Liver (tissue), 9 donors: ENCODE data around the gene ABT1. TPM values are rescaled to one million over a fixed set of nuclear protein-coding genes. Genes with fewer than 3 reads are reported as not detected.

Experiments used
- DNase-seq: peaks from one replicate; pipeline ENCODE4 v3.0.0-alpha.2; 2017; ENCODE audit warnings: low spot score
- H3K27ac ChIP-seq, 2 donors: one replicate each; pipeline ENCODE4 v1.7.0; 2013; ENCODE audit warnings: inconsistent platforms in 2 of 2, low read length in 2 of 2, control low read depth in 1 of 2, low read depth in 1 of 2, mild to moderate bottlenecking in 1 of 2
- H3K27me3 ChIP-seq, 4 donors: one replicate each; pipeline versions ENCODE4 v1.6.1 to v1.7.0; 2013; ENCODE audit warnings: low read length in 3 of 4, inconsistent platforms in 1 of 4, mild to moderate bottlenecking in 1 of 4, moderate library complexity in 1 of 4; ENCODE audit not compliant: control insufficient read depth in 4 of 4, insufficient read depth in 4 of 4
- H3K36me3 ChIP-seq, 4 donors: one replicate each; pipeline versions ENCODE4 v1.6.1 to v1.7.0; 2013; ENCODE audit warnings: low read length in 3 of 4, mild to moderate bottlenecking in 3 of 4, low read depth in 1 of 4, moderate library complexity in 1 of 4; ENCODE audit not compliant: control insufficient read depth in 4 of 4, insufficient read depth in 3 of 4
- H3K4me1 ChIP-seq, 4 donors: one replicate each; pipeline versions ENCODE4 v1.6.1 to v1.7.0; 2013; ENCODE audit warnings: low read length in 3 of 4, mild to moderate bottlenecking in 3 of 4, moderate library complexity in 1 of 4; ENCODE audit not compliant: control insufficient read depth in 4 of 4, insufficient read depth in 4 of 4
- H3K4me3 ChIP-seq, 3 donors: one replicate each; pipeline versions ENCODE4 v1.6.1 to v1.7.0; 2013; ENCODE audit warnings: low read length in 3 of 3, control low read depth in 1 of 3, low read depth in 1 of 3, mild to moderate bottlenecking in 1 of 3
- H3K9ac ChIP-seq, 2 donors: one replicate each; pipeline ENCODE4 v1.7.0; 2013; ENCODE audit warnings: low read length in 2 of 2, mild to moderate bottlenecking in 2 of 2, moderate library complexity in 2 of 2, control low read depth in 1 of 2, low read depth in 1 of 2
- H3K9me3 ChIP-seq, 4 donors: one replicate each; pipeline versions ENCODE4 v1.6.1 to v1.7.0; 2013; ENCODE audit warnings: low read length in 3 of 4; ENCODE audit not compliant: control insufficient read depth in 4 of 4
- EGR1 ChIP-seq, 2 donors: IDR thresholded peaks; 2 replicates each; pipeline ENCODE4 v1.6.1; 2016 to 2018; ENCODE audit warnings: antibody characterized with exemption in 2 of 2, low read depth in 2 of 2
- FOXA1 ChIP-seq: IDR thresholded peaks from 2 replicates; pipeline ENCODE4 v1.6.1; 2016; ENCODE audit warnings: antibody characterized with exemption
- GABPA ChIP-seq, 2 donors: IDR thresholded peaks in 1 of 2; conservative IDR thresholded peaks in 1 of 2; 2 replicates each; pipeline ENCODE4 v1.6.1; 2016; ENCODE audit warnings: antibody characterized with exemption in 2 of 2, mild to moderate bottlenecking in 1 of 2, moderate library complexity in 1 of 2
- HNF4A ChIP-seq, 2 donors: conservative IDR thresholded peaks; 2 replicates each; pipeline ENCODE4 v1.6.1; 2016; ENCODE audit warnings: antibody characterized with exemption in 2 of 2, mild to moderate bottlenecking in 2 of 2
- HNF4G ChIP-seq: IDR thresholded peaks from 2 replicates; pipeline ENCODE4 v1.6.1; 2016; ENCODE audit warnings: antibody characterized with exemption
- JUND ChIP-seq, 2 donors: IDR thresholded peaks; 2 replicates each; pipeline ENCODE4 v1.6.1; 2016; ENCODE audit warnings: antibody characterized with exemption in 2 of 2
- NR2F2 ChIP-seq: IDR thresholded peaks from 2 replicates; pipeline ENCODE4 v1.6.1; 2016; ENCODE audit warnings: antibody characterized with exemption
- RAD21 ChIP-seq, 2 donors: IDR thresholded peaks; 2 replicates each; pipeline ENCODE4 v1.6.1; 2016; ENCODE audit warnings: antibody characterized with exemption in 2 of 2, mild to moderate bottlenecking in 2 of 2
- RXRA ChIP-seq, 2 donors: IDR thresholded peaks; 2 replicates each; pipeline ENCODE4 v1.6.1; 2017 to 2018; ENCODE audit warnings: antibody characterized with exemption in 2 of 2, mild to moderate bottlenecking in 1 of 2
- SP1 ChIP-seq: IDR thresholded peaks from 2 replicates; pipeline ENCODE4 v1.6.1; 2018; ENCODE audit warnings: antibody characterized with exemption, mild to moderate bottlenecking
- TAF1 ChIP-seq: conservative IDR thresholded peaks from 2 replicates; pipeline ENCODE4 v1.6.1; 2016; ENCODE audit warnings: antibody characterized with exemption, mild to moderate bottlenecking
- YY1 ChIP-seq: IDR thresholded peaks from 2 replicates; pipeline ENCODE4 v1.6.1; 2016; ENCODE audit warnings: antibody characterized with exemption, mild to moderate bottlenecking
- WGBS: extraction: QIAGEN DNeasy Blood & Tissue Kit; methylation state at CpG from one replicate; pipeline ENCODE4 v1.1.7; 2013; 5-methylcytosine and 5-hydroxymethylcytosine counted together
- polyA plus RNA-seq, 2 donors: library from polyadenylated mRNA; stranded (reverse) in 1 of 2; unstranded in 1 of 2; fragments of 200-250 nt in 1 of 2; fragments of >200 nt in 1 of 2; fragmentation: Nextera tagmentation in 1 of 2; extraction: Ambion mirVana in 1 of 2; gene quantifications; one replicate each; pipeline versions ENCODE4 v1.2.1 to v1.2.3, GENCODE V29; 2013 to 2015
- total RNA-seq, 2 donors: library from RNA; depleted of rRNA; stranded (reverse); fragments of >200 nt; gene quantifications; one replicate each; pipeline ENCODE4 v1.2.3, GENCODE V29; 2014
- TF ChIP-seq, protein P1 (sequence below): fragments of 150-350 bp; IDR thresholded peaks from 2 replicates; pipeline ENCODE4 v1.5.1; 2017; ENCODE audit warnings: improper control_type of control experiment, low read depth, low read length; ENCODE audit not compliant: missing input control
- TF ChIP-seq, protein P2 (sequence below): IDR thresholded peaks from 2 replicates; pipeline ENCODE4 v1.6.1; 2016; ENCODE audit warnings: antibody characterized with exemption, mild to moderate bottlenecking
- TF ChIP-seq, protein P3 (sequence below): IDR thresholded peaks from 2 replicates; pipeline ENCODE4 v1.6.1; 2016; ENCODE audit warnings: antibody characterized with exemption
- TF ChIP-seq, protein P4 (sequence below): IDR thresholded peaks from 2 replicates; pipeline ENCODE4 v1.6.1; 2016; ENCODE audit warnings: antibody characterized with exemption
- donor health status: healthy.
- donor health status: healthy.
- donor health status: healthy.
- donor health status: healthy.
- donor health status: healthy.

The ABT1 gene
- total and polyA plus RNA-seq, 4 donors = 8.3 to 13.0 (median 10.0) TPM

DNA sequence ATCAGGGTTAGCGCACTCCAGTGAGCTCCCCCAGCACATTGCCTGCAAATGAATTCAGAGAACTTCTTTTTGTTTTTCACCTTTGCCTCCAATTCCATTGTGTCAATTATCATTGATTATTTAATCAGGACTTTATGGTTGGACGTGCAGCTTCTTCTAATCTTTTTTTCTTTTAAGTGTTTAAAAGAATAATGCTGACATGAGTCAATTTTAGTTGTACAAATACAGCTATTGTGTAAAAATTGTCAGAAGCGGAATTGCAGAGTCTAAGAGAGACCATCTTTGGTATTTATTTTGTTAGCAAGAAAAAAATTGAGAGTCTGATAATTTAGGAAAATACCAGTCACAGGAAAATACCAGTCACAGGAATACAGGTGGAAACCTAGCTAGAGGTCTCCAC, 5.5 kb downstream of the ABT1 start:
- TF ChIP-seq, protein P1, sequence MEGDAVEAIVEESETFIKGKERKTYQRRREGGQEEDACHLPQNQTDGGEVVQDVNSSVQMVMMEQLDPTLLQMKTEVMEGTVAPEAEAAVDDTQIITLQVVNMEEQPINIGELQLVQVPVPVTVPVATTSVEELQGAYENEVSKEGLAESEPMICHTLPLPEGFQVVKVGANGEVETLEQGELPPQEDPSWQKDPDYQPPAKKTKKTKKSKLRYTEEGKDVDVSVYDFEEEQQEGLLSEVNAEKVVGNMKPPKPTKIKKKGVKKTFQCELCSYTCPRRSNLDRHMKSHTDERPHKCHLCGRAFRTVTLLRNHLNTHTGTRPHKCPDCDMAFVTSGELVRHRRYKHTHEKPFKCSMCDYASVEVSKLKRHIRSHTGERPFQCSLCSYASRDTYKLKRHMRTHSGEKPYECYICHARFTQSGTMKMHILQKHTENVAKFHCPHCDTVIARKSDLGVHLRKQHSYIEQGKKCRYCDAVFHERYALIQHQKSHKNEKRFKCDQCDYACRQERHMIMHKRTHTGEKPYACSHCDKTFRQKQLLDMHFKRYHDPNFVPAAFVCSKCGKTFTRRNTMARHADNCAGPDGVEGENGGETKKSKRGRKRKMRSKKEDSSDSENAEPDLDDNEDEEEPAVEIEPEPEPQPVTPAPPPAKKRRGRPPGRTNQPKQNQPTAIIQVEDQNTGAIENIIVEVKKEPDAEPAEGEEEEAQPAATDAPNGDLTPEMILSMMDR = no peak
- TF ChIP-seq GABPA (IDR thresholded peaks at IDR 0.05 in 1 of 2, conservative IDR thresholded peaks at IDR 0.05 in 1 of 2) = no peak
- no peak for TF ChIP-seq RXRA (IDR thresholded peaks at IDR 0.05)
- TF ChIP-seq NR2F2 = no peak
- TF ChIP-seq, protein P2, sequence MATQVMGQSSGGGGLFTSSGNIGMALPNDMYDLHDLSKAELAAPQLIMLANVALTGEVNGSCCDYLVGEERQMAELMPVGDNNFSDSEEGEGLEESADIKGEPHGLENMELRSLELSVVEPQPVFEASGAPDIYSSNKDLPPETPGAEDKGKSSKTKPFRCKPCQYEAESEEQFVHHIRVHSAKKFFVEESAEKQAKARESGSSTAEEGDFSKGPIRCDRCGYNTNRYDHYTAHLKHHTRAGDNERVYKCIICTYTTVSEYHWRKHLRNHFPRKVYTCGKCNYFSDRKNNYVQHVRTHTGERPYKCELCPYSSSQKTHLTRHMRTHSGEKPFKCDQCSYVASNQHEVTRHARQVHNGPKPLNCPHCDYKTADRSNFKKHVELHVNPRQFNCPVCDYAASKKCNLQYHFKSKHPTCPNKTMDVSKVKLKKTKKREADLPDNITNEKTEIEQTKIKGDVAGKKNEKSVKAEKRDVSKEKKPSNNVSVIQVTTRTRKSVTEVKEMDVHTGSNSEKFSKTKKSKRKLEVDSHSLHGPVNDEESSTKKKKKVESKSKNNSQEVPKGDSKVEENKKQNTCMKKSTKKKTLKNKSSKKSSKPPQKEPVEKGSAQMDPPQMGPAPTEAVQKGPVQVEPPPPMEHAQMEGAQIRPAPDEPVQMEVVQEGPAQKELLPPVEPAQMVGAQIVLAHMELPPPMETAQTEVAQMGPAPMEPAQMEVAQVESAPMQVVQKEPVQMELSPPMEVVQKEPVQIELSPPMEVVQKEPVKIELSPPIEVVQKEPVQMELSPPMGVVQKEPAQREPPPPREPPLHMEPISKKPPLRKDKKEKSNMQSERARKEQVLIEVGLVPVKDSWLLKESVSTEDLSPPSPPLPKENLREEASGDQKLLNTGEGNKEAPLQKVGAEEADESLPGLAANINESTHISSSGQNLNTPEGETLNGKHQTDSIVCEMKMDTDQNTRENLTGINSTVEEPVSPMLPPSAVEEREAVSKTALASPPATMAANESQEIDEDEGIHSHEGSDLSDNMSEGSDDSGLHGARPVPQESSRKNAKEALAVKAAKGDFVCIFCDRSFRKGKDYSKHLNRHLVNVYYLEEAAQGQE = no peak
- no peak for TF ChIP-seq JUND (IDR thresholded peaks at IDR 0.05)
- no peak for TF ChIP-seq TAF1
- TF ChIP-seq SP1 = no peak
- no peak for TF ChIP-seq EGR1 (IDR thresholded peaks at IDR 0.05; ENCODE audit: low read depth in 2 of 2)
- no peak for TF ChIP-seq RAD21 (IDR thresholded peaks at IDR 0.05)
- TF ChIP-seq, protein P3, sequence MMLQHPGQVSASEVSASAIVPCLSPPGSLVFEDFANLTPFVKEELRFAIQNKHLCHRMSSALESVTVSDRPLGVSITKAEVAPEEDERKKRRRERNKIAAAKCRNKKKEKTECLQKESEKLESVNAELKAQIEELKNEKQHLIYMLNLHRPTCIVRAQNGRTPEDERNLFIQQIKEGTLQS = no peak
- no peak for TF ChIP-seq YY1
- no peak for TF ChIP-seq FOXA1
- no peak for TF ChIP-seq HNF4G
- TF ChIP-seq, protein P4, sequence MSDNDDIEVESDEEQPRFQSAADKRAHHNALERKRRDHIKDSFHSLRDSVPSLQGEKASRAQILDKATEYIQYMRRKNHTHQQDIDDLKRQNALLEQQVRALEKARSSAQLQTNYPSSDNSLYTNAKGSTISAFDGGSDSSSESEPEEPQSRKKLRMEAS = no peak
- TF ChIP-seq HNF4A (conservative IDR thresholded peaks at IDR 0.05) = no peak
- Histone ChIP-seq H3K27me3 (no peaks in the 10 kb centered on the region), H3K4me3 (no peak overlapping the region), H3K27ac (no peak overlapping the region), H3K9me3 (no peaks in the 10 kb centered on the region), H3K36me3 (peaks cover 6 to 17% (median 11%) of the 10 kb centered on the region in 4 donors), H3K9ac (no peak overlapping the region), H3K4me1 (peaks cover 5 to 13% (median 8%) of the 10 kb centered on the region in 4 donors)
- WGBS = 78% methylated on average over 3 of the region's 3 CpGs
- DNase-seq = no peak

DNA sequence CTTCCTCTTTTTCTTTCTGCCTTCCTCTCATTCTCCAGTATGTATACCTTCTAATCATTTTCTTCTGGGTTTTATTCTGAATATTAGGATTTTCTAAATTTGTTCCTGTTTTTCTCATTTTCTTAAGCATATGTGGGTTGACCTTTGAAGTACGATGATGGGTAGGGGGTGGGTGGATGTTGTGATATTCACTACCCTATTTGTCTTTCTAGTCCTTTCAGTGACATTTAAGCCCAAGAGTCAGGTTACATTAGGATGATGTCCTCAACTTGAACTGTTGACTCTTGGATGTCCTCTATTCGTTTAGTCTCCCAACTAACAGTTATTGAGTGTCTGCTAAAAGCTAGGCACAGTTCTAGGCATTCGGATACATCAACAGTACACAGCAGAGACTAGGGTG, 7.3 kb downstream of the ABT1 start:
- Histone ChIP-seq H3K4me3 (no peak overlapping the region), H3K4me1 (peaks cover 0 to 3% (median 0%) of the 10 kb centered on the region in 4 donors), H3K9me3 (no peaks in the 10 kb centered on the region), H3K36me3 (peaks cover 2 to 8% (median 6%) of the 10 kb centered on the region in 4 donors), H3K27me3 (no peaks in the 10 kb centered on the region), H3K9ac (no peak overlapping the region), H3K27ac (no peak overlapping the region)
- no peak for DNase-seq
- TF ChIP-seq, protein P2 = no peak
- TF ChIP-seq, protein P4 = no peak
- TF ChIP-seq HNF4G (no peak), EGR1 (IDR thresholded peaks at IDR 0.05; ENCODE audit: low read depth in 2 of 2) (no peak), FOXA1 (no peak), RXRA (IDR thresholded peaks at IDR 0.05) (no peak)
- WGBS = 51% methylated on average over 3 of the region's 3 CpGs
